DOHH2 (cell line): ENCODE results near the gene CHMP5.

Experiments used
- H3F3A ChIP-seq: fragments of 200-600 bp; sonication (generic), shearing (Covaris generic); 2 replicates; pipeline ENCODE4 v1.6.0; 2016; ENCODE audit warnings: antibody characterized with exemption, mild to moderate bottlenecking; ENCODE audit not compliant: control insufficient read depth, insufficient read depth
- H3K27ac ChIP-seq: fragments of 200-600 bp; sonication (generic); 2 replicates; pipeline ENCODE4 v1.5.1; 2014; ENCODE audit warnings: low read depth, mild to moderate bottlenecking, low read length, moderate library complexity
- H3K27me3 ChIP-seq: fragments of 200-600 bp; sonication (generic); 2 replicates; pipeline ENCODE4 v1.6.1; 2014; ENCODE audit warnings: mild to moderate bottlenecking, low read length, mixed read lengths; ENCODE audit not compliant: control insufficient read depth
- H3K36me3 ChIP-seq: fragments of 200-600 bp; sonication (generic); 2 replicates; pipeline ENCODE4 v1.6.1; 2014; ENCODE audit warnings: mild to moderate bottlenecking, low read length, moderate library complexity, mixed read lengths; ENCODE audit not compliant: control insufficient read depth
- H3K4me1 ChIP-seq: fragments of 200-600 bp; sonication (generic); 2 replicates; pipeline ENCODE4 v1.6.1; 2014; ENCODE audit warnings: mild to moderate bottlenecking, low read length, mixed read lengths; ENCODE audit not compliant: control insufficient read depth
- H3K4me2 ChIP-seq: fragments of 200-600 bp; sonication (generic); 2 replicates; pipeline ENCODE4 v1.6.0; 2014; ENCODE audit warnings: mild to moderate bottlenecking, low read length, moderate library complexity
- H3K4me3 ChIP-seq: fragments of 200-600 bp; sonication (generic); 2 replicates; pipeline ENCODE4 v1.5.1; 2014; ENCODE audit warnings: mild to moderate bottlenecking, low read length, mixed read lengths
- H3K79me2 ChIP-seq: fragments of 200-600 bp; sonication (generic); 2 replicates; pipeline ENCODE4 v1.6.1; 2014; ENCODE audit warnings: mild to moderate bottlenecking, low read length, mixed read lengths; ENCODE audit not compliant: control insufficient read depth
- H3K9me2 ChIP-seq: fragments of 200-600 bp; sonication (generic); replicated peaks from 2 replicates; pipeline ENCODE4 v1.6.1; 2014; ENCODE audit warnings: mild to moderate bottlenecking, low read length, mixed read lengths; ENCODE audit not compliant: control insufficient read depth
- H3K9me3 ChIP-seq: fragments of 200-600 bp; sonication (generic); 2 replicates; pipeline ENCODE4 v1.6.1; 2014; ENCODE audit warnings: antibody characterized with exemption, low read length, mixed read lengths; ENCODE audit not compliant: control insufficient read depth, insufficient read depth
- H4K20me1 ChIP-seq: fragments of 200-600 bp; sonication (generic); 2 replicates; pipeline ENCODE4 v1.6.0; 2014; ENCODE audit warnings: low read depth, mild to moderate bottlenecking, antibody characterized with exemption, low read length, moderate library complexity; ENCODE audit not compliant: control insufficient read depth, insufficient read depth
- CTCF ChIP-seq: fragments of 200-600 bp; sonication (generic); IDR thresholded peaks from one replicate; pipeline ENCODE4 v1.5.1; 2014; ENCODE audit warnings: antibody characterized with exemption, mild to moderate bottlenecking, low read depth, low read length; ENCODE audit not compliant: poor library complexity, severe bottlenecking
- EZH2phosphoT487 ChIP-seq: fragments of 200-600 bp; sonication (generic); IDR thresholded peaks from 2 replicates; pipeline ENCODE4 v1.6.1; 2017; ENCODE audit warnings: borderline replicate concordance, mild to moderate bottlenecking, antibody characterized with exemption, low read length, moderate library complexity, mixed read lengths

The CHMP5 gene

GRCh38 chr9:33257276-33257675, 7.6 kb upstream of the CHMP5 start:
- no peaks in the 10 kb centered on the region for H3K27me3 ChIP-seq
- H3K9me2 ChIP-seq, result no peaks in the 10 kb centered on the region
- H3K36me3 ChIP-seq, result peaks cover 92% of the 10 kb centered on the region
- no peak overlapping the region for H3K4me2 ChIP-seq
- H3K79me2 ChIP-seq, result peaks cover 31% of the 10 kb centered on the region
- no peak overlapping the region for H3K4me3 ChIP-seq
- no peaks in the 10 kb centered on the region for H4K20me1 ChIP-seq
- 0 out of 2 replicates have a peak, but pooled peaks cover 4% of the 10 kb centered on the region for H3K4me1 ChIP-seq
- no peak for TF ChIP-seq CTCF
- H3K9me3 ChIP-seq, result no peaks in the 10 kb centered on the region
- no peak overlapping the region for H3K27ac ChIP-seq
- H3F3A ChIP-seq, result 0 out of 2 replicates have a peak, but pooled peaks cover 6% of the 10 kb centered on the region

- no peak overlapping the region for H3K4me2 ChIP-seq
Observed at GRCh38 chr9:33260372-33260771, 4.5 kb upstream of the CHMP5 start.

GRCh38 chr9:33263131-33264002, 1.5 kb upstream of the CHMP5 start:
- H3K36me3 ChIP-seq, result peaks cover 80% of the 10 kb centered on the region
- peaks cover 69% of the 10 kb centered on the region for H3K79me2 ChIP-seq
- H3K4me2 ChIP-seq, result peak overlapping the region; percentile 95
- H4K20me1 ChIP-seq, result no peaks in the 10 kb centered on the region
- TF ChIP-seq CTCF (no peak), EZH2phosphoT487 (no peak)
- H3K9me2 ChIP-seq, result no peaks in the 10 kb centered on the region
- no peaks in the 10 kb centered on the region for H3K9me3 ChIP-seq
- H3K4me1 ChIP-seq, result peaks cover 20% of the 10 kb centered on the region
- H3K27me3 ChIP-seq, result no peaks in the 10 kb centered on the region
- H3F3A ChIP-seq, result no peaks in the 10 kb centered on the region
- H3K27ac ChIP-seq, result peak overlapping the region; percentile 48
- peak overlapping the region; percentile 89 for H3K4me3 ChIP-seq

More at GRCh38 chr9:33260372-33260771, 4.5 kb upstream of the CHMP5 start:
- Histone ChIP-seq H3K27me3 (no peaks in the 10 kb centered on the region), H3F3A (no peaks in the 10 kb centered on the region), H3K27ac (no peak overlapping the region), H3K4me1 (peaks cover 13% of the 10 kb centered on the region), H4K20me1 (no peaks in the 10 kb centered on the region), H3K36me3 (peaks cover 89% of the 10 kb centered on the region), H3K79me2 (peaks cover 58% of the 10 kb centered on the region), H3K9me2 (no peaks in the 10 kb centered on the region), H3K9me3 (no peaks in the 10 kb centered on the region), H3K4me3 (no peak overlapping the region)
- no peak for TF ChIP-seq EZH2phosphoT487
- TF ChIP-seq CTCF, result no peak
